Colon (tissue), 2 donors: ENCODE data around the gene ZNF335.

Experiments used
- FAIRE-seq: peaks from 2 replicates; lab custom pipeline; 2012; peaks lifted over from hg19 to GRCh38; lab: Jason Lieb, UNC
- donor health status: control.
- donor health status: control.

The ZNF335 gene

DNA sequence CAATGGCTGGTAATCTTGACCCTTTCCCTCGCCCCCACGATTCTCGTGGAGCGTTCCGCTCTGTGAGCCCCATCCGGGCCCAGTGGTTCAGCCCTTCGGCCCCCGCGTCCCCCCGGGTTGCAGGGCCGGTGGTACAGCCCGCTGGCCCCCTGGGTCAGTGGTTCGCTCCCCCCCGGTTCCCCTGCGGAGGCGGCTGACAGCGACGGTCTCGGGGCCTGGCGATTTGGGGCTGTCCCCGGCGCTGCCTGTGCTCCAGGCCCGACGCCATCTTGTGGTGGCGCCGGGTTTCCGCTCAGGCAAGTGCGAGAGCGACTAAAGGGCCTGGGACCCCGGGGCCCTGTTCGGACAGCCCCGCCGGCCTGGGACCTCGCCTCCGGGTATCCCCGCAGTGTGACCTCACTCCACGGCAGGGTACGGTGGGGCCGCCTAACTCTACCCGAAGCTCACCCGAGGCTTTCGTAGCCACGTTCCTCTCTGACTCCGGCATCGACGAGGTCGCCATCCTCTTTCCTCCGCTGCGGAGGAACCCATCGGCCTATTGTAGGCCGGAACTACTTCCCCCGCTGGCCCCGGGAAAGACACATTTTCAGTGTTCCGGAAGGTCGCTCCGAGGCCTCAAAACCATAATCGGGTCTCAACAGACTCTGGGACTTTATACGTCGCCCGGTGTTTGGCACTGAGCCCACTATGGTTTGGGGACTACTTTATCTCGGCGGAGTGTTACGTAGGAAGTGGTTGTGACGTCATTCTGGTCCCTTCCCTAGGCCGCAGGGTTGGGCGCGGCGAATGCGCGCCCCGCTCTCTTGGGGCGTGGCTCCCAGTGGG lies at the start of gene ZNF335:
Gene ZNF335 (minus strand): TSS at position 529 of the 825 bp plus-strand sequence. CDS start 793 bp downstream, outside the sequence.
- no peak for FAIRE-seq

- no peak for FAIRE-seq
Observed at GRCh38 chr20:46020555-46020954, 48.6 kb upstream of the ZNF335 start.

- FAIRE-seq: no peak
Observed at GRCh38 chr20:46018611-46019010, 46.6 kb upstream of the ZNF335 start.

DNA sequence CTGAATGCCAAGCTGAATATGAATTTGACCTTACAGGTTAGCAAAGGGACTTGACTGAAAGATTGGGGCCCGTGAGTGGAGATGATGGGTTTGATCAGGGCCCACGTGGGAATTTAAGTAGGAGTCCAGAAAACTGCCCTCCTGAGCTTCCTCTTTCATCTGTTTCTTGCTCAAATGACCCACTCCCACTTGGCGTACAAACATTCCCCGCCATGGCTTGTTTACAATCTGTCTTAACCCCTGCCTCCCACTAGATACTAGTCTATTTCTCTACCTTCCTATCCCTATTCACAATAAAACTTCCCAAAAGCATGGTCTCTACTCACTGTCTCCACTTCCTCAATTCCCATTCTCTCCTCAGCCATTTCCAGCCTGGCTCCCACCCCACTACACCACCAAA lies 46.1 kb upstream of the ZNF335 start:
- no peak for FAIRE-seq

- no peak for FAIRE-seq
Observed at GRCh38 chr20:46017272-46017671, 45.3 kb upstream of the ZNF335 start.

- FAIRE-seq: no peak
Observed at GRCh38 chr20:46014517-46015396, 42.8 kb upstream of the ZNF335 start.

- no peak for FAIRE-seq
Observed at GRCh38 chr20:46013829-46014516, 42.0 kb upstream of the ZNF335 start.

- FAIRE-seq: no peak
Observed at GRCh38 chr20:46013322-46013828, 41.4 kb upstream of the ZNF335 start.

DNA sequence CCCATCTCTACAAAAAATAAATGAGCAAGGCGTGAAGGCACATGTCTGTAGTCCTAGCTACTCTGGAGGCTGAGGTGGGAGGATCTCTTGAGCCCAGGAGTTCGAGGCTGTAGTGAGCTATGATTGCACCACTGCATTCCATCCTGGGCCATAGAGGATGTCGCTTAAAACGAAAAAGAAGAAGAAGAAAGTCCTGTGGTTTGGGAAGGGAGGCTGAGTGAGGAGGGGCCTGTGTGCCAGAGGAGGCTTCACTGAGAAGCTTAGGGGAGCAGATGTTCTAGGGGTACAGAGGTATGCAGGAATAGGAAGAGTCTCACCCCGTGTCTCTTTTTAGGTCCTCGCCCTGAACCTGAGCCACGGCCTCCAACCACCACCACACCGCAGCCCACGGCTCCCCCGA lies 40.9 kb upstream of the ZNF335 start:
- FAIRE-seq: no peak

GRCh38 chr20:46011631-46012482 lies 39.9 kb upstream of the ZNF335 start:
- FAIRE-seq: no peak

GRCh38 chr20:46010491-46011391 lies 38.7 kb upstream of the ZNF335 start:
- no peak for FAIRE-seq

- FAIRE-seq: no peak
Observed at GRCh38 chr20:46009816-46010215, 37.8 kb upstream of the ZNF335 start.

DNA sequence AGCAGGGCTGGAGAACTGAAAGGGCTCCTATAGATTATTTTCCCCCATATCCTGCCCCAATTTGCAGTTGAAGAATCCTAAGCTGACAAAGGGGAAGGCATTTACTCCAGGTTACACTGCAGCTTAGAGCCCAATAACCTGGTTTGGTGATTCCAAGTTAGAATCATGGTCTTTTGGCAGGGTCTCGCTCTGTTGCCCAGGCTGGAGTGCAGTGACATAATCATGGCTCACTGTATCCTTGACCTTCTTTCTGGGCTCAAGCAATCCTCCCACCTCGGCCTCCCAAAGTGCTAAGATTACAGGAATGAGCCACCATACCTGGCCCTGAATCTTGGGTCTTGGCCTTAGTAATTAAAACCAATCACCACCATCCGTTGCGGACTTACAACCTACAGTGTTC lies 35.7 kb upstream of the ZNF335 start:
- FAIRE-seq: no peak

DNA sequence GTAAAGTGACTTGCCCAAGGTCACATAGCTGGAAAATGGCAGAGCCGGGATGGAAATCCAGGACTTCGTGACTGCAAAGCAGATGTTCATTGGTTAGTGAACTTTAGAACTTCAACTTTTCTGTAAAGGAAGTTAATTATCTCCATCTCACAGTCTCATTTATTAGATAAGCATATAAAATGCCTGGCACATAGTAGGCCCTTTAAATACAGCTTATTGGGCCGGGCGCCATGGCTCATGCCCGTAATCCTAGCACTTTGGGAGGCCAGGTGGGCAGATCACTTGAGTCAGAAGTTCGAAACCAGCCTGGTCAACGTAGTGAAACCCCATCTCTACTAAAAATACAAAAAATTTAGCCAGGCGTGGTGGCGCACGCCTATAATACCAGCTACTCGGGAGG lies 35.0 kb upstream of the ZNF335 start:
- FAIRE-seq: no peak

- FAIRE-seq: no peak
Observed at GRCh38 chr20:46006022-46006705, 34.2 kb upstream of the ZNF335 start.

DNA sequence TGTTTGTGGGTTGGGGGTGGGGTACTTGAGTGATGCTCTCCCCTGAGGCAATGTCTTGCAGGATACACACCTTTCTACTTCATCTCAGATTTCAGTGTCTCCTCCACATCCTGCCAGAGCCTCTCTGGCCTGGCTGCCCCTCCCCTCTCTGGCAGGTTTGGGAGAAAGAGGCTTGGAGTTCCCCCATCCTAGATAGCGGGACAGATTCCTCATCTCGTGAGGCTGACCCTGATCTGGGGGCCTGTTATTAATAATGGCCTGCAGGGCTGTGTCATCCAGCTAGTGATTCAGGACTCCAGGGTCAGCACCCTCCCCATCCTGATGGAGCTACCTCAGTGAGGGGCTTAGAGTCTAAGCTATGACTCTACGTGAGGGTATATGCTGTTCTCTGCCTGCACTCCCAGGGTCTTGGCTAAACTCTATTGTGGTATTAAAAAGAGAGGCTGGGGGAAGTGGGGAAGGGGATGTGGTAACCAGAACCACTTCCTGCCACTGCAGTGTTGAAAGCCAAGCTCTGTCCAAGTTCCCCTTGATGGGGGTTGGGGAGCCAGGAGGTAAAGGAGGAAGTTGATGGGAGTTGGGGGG lies 33.0 kb upstream of the ZNF335 start:
- FAIRE-seq: no peak

DNA sequence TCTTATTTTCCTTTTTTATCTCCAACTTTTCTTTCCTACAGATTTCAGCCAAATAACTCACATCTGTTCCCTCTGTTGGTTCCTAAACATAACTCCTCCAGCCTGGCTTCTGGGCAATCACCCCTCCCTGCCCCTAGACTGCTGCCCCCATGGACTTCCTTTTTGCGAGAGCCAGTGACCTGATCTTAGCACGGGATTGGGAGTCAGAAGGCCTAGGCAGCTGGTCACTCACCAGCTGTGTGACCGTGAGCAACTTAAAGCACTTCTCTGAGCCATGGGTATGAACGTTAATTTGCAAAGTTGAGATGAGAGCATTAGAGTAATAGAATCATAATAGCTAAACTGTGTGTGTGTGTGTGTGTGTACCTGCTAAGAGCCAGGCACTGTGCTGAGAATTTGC lies 32.2 kb upstream of the ZNF335 start:
- no peak for FAIRE-seq

DNA sequence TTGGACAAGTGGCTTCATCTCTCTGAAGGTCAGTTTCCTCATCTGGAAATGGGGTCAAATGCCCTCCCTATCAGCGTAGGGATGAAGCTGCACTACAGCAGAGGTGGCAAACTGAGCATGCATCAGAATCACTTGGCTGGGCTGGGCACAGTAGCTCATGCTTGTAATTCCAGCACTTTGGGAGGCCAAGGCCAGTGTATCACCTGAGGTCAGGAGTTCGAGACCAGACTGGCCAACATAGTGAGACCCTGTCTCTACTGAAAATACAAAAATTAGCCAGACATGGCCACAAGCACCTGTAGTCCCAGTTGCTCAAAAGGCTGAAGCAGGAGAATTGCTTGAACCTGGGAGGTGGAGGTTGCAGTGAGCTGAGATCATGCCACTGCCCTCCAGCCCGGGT lies 30.0 kb upstream of the ZNF335 start:
- FAIRE-seq: no peak

GRCh38 chr20:46001498-46001897 lies 29.5 kb upstream of the ZNF335 start:
- no peak for FAIRE-seq
